Sciatic nerve (tissue), 2 donors: Measurements from ENCODE around the gene CA12. TPM values are rescaled to one million over a fixed set of nuclear protein-coding genes. Genes with fewer than 3 reads are reported as not detected.
A peak's percentile ranks its signal among the peaks of the same experiment; 100 is the strongest.
"Not testable (repeated sequence)": the region's sequence is repeated elsewhere in the genome, so short reads cannot be mapped to it uniquely, and the experiment has no call there.

ENCODE experiments used
- ATAC-seq: fragments of 200-7000 bp; cut with Tn5 transposase; one replicate; pipeline ENCODE4 v1.9.1; 2020; ENCODE audit warnings: mild to moderate bottlenecking, moderate library complexity
- DNase-seq: peaks from one replicate; pipeline ENCODE4 v3.0.0-alpha.2; 2020; ENCODE audit warnings: low spot score
- intact Hi-C: fragments of 100-400 bp; cut with DNase I; formaldehyde crosslinking; loops from one replicate; pipeline ENCODE4 v1.14.2; 2022
- total RNA-seq: library from RNA; stranded (reverse); fragmentation: NEBNext Ultra II Directional; extraction: Animal tissue kit (Norgen Biotek cat#: 25700); gene quantifications from one replicate; pipeline ENCODE4 v1.2.1, GENCODE V29; 2021
- donor health status: DM: no; HTN: no; CAD: no.
- donor health status: DM: no; HTN: no; CAD: no.

CA12 gene
- total RNA-seq, result 4.0 TPM

GRCh38 chr15:63381301-63382204, at the start of gene CA12:
Gene CA12, minus strand, starts transcription at chr15:63381846. Its CDS starts 126 bp downstream, at chr15:63381720.
- ATAC-seq, result peak; percentile 65
- intact Hi-C loops, result no loop called here
- no peak for DNase-seq

DNA sequence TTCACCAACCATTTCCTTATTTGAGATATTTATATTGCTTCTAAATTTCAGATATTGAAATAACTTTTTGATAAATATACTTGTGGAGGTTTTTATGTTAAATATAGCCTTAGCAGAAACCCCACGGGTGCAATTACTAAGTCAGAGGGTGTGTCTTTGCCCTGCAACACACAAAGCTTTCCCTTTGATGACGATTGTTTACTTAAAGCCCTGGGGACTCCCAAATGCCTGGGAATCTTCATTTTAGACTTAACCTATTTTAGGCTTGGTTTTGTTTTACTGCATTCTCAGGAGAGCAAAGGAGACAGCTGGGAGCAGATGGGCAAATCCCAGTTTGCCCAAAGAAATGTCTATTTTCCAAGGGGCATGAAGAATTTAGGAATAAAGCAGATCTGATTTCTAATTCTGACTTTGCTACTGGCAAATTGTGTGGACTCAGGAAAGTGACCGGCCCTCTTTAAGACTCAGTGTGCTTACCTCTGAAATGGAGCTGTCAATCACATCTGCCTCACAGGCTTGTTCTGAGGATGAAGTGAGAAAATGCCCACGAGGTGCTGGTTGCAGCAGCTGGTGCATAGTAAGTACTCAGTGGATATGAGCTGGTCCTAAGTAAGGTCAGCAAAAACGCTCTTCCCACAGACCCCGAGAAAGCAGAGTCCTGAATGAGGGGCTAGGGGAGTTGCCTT, 49.3 kb upstream of the CA12 start:
- ATAC-seq (no peak), DNase-seq (no peak)
- intact Hi-C loops, result no loop called here

GRCh38 chr15:63426552-63426951, 44.9 kb upstream of the CA12 start:
- intact Hi-C loops, result no loop called here
- ATAC-seq, result no peak
- no peak for DNase-seq

GRCh38 chr15:63425426-63425985, 43.9 kb upstream of the CA12 start:
- ATAC-seq, result peak; percentile 22
- intact Hi-C loops, result no loop called here

GRCh38 chr15:63422891-63423590, 41.4 kb upstream of the CA12 start:
- intact Hi-C loops, result no loop called here
- ATAC-seq (no peak), DNase-seq (no peak)

More at GRCh38 chr15:63425426-63425985, 43.9 kb upstream of the CA12 start:
- no peak for DNase-seq

DNA sequence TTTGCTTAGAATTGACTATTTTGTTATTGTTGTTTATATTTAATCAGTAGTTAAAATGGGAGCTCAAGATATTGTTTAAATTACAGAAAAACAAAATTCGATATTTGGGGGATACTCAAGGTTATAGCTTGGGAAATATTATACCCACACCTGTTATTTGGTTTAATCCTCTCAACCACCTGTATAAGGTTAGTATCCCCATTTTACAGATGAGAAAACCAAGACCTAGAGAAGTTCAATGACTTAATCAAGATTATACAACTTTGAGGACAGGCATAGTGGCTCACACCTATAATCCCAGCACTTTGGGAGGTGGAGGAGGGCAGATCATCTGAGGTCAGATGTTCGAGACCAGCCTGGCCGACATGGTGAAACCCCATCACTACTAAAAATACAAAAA, 39.8 kb upstream of the CA12 start:
- ATAC-seq, result no peak
- DNase-seq, result no peak
- intact Hi-C loops, result no loop called here

DNA sequence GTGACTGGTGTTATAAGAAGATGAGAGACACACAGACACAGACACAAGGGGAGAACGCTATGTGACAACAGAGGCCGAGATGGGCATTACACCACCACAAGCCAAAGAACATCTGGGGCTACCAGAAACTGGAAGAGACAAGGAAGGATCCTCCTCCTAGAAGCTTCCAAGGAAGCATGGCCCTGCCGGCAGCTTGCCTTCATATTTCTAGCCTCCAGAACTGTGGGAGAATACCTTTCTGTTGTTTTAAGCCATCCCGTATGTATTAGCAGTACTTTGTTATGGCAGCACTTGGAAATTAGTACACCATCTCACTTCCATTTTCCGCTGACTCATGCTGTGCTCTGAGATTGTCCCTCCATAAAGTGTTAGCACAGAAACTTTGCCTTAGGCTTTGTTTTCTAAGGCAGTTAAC, 38.7 kb upstream of the CA12 start:
- ATAC-seq, result no peak
- no peak for DNase-seq
- intact Hi-C loops, result no loop called here

DNA sequence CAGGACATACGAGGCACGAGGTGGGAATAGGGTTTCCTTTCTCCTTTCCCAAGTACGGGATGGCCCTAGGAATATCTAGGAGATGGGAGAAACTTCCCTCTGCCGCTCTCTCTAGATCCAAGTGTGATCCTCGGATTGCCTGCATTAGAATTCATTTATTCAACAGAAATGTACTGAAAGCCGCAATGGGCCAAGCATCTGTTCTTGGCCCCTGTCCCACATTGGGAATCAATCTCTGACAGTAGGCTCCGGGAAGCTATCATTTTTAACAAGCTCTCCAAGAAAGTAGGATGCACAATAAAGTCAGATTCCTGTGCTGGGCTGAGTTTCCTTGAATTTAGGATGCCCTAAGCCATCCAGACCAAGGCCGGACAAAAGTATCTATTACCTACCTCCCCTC, 37.2 kb upstream of the CA12 start:
- intact Hi-C loops, result no loop called here
- ATAC-seq, result no peak
- DNase-seq, result no peak

DNA sequence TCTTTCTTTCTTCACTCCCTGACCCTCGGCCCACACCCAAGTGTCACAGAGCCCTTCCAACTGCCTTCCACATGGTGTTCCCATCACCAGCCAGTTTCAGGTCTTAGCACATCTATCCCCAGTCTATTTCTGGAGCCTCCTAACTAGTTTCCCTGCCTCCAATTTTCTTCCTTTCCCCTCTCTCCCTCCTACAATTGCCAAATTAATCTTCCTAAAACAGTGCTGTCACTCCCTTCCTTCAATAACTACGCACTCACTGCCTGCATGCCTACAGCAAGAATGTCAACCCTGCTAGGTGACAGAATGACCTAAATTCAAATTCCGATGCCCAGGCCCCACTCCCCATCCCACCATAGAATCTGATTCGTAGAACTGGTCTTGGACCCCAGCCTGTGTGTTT, 36.1 kb upstream of the CA12 start:
- intact Hi-C loops, result no loop called here
- ATAC-seq (no peak), DNase-seq (no peak)

DNA sequence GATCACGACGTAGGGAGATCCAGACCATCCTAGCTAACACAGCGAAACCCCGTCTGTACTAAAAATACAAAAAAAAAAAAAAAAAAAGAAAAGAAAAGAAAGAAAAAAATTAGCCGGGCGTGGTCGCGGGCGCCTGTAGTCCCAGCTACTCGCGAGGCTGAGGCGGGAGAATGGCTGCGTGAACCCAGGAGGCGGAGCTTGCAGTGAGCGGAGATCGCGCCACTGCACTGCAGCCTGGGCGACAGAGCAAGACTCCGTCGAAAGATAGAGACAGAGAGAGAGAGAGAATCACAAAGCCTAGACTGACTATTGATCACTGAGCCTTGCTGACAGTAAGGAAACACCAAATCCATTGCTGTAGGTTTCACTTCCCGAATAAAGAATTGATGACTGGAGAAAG, 35.6 kb upstream of the CA12 start:
- DNase-seq, intact Hi-C loops, ATAC-seq: not testable (repeated sequence)

DNA sequence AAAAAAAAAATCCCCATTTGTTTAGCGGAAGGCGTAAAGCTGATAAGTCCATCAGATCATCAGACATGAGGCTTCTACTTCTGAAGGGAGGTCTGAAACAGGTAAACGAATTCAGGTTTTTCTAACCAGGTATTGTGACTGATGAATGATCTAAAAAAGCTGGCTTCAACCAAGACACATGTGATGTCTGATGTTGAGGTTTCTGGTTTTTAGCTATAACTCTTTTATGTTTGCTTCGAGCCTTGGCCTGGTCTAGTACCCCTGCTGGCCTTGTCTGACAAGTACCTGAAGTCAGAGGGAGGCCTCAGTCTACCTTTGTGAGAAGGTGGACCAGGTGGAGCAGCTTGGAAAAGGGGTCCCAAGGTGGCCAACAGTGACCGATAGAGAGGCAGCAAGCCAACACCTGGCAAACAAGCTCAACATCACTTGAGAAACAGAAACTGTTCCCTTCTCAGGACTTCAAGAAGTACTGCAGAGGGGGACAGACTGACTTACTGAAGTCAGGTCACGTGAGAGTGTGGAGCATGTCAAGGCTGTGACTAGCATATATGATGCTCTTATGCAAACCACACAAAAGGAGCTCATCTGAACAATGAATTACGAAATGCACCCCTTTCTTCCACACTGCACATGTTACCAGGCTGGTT, 33.0 kb upstream of the CA12 start:
- intact Hi-C loops, result no loop called here
- no peak for DNase-seq
- ATAC-seq, result no peak

GRCh38 chr15:63412551-63412950, 30.9 kb upstream of the CA12 start:
- intact Hi-C loops, result no loop called here
- DNase-seq (no peak), ATAC-seq (no peak)

- DNase-seq, result no peak
- no peak for ATAC-seq
- intact Hi-C loops, result no loop called here
Observed at GRCh38 chr15:63411866-63412265, 30.2 kb upstream of the CA12 start.

DNA sequence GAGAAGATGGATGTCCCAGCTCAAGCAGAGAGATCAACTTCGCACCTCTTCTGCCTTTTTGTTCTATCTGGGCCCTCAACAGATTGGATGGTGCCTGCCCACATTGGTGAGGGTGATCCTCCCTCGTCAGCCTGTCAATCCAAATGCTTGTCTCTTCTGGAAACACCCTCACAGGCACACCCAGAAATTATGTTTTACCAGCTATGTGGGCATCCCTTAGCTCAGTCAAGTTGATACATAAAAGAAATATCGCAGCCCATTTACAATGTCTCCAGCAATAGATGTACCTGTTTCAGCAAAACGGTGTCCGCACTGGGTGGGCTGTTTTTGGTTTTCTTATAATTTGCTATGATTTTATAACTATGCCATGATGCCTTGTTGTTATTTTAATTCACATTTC, 27.5 kb upstream of the CA12 start:
- DNase-seq, result no peak
- ATAC-seq, result no peak
- intact Hi-C loops, result loop anchor here (10.0 kb wide), 1 partner anchor 364 kb away; the partner anchor contains the start of gene TPM1

DNA sequence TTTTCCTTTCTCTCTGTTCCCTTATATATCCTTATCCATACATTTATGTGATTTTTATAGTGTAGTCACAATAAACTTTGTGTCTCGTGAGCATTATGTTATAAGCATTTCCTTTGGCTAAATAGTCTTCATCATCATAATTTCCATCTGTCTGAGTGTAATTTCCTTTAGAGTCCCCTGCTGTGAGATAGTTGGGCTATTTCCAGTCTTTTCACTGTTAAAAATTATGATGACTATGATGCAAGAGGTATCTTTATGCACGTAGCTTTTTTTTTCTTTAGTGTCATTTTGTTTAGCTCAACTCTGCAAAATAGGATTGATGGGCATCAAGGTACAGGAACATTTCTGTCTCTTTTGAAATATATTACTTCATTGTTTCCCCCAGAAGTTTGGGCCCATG, 26.9 kb upstream of the CA12 start:
- intact Hi-C loops, result loop anchor here (10.0 kb wide), 1 partner anchor 364 kb away; the partner anchor contains the start of gene TPM1
- no peak for DNase-seq
- ATAC-seq, result no peak

DNA sequence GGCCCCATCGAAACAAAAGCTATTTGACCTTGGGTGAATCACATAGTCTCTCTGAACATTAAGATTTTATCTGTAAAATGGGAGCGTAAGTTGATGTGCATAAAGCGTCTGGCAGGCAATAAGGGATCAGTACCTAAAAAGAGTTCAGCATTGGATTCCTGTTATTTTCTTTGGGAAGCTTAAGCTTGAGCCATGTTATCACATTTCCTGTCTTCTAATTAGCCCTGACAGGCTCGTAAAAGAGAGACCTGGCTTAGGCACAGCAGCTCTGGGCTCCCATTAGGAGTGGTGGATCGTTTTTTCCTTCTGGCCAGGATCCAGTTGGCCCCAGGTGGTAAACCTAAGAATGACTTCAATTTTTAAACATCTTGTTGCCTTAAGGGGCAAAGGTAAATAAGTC, 26.0 kb upstream of the CA12 start:
- ATAC-seq (no peak), DNase-seq (no peak)
- intact Hi-C loops, result loop anchor here (10.0 kb wide), 1 partner anchor 363 kb away; the partner anchor contains the start of gene TPM1

GRCh38 chr15:63405683-63406390, 24.2 kb upstream of the CA12 start:
- DNase-seq (no peak), ATAC-seq (no peak)
- intact Hi-C loops, result loop anchor here (10.0 kb wide), 1 partner anchor 361 kb away; the partner anchor contains the start of gene TPM1

- no peak for DNase-seq
- intact Hi-C loops, result loop anchor here (10.0 kb wide), 1 partner anchor 360 kb away; the partner anchor contains the start of gene TPM1
Observed at GRCh38 chr15:63405159-63405558, 23.5 kb upstream of the CA12 start.

More at GRCh38 chr15:63405159-63405558, 23.5 kb upstream of the CA12 start:
- no peak for ATAC-seq
